ENCODE data around the gene DDX20. TPM values are rescaled to one million over a fixed set of nuclear protein-coding genes. Genes with fewer than 3 reads are reported as not detected.

The DDX20 gene
- total RNA-seq, 1 donor from 2014 or later: 23.1 TPM

Other genes with a start within 250 kb of the DDX20 start
- 41.4 and 42.5 TPM in 2 replicates for gene RAP1A, start 136.1 kb upstream of the DDX20 start, total RNA-seq
- gene INKA2, start 16.5 kb upstream of the DDX20 start, total RNA-seq: 8.0 and 10.4 TPM in 2 replicates
- not detected in 2 replicates for gene KCND3, start 233.8 kb downstream of the DDX20 start, total RNA-seq

Data from glomerular endothelial cell (primary cell).